NB4 (cell line): ENCODE measurements around the gene AMFR.
"Not testable (repeated sequence)": the region's sequence is repeated elsewhere in the genome, so short reads cannot be mapped to it uniquely, and the experiment has no call there.

Experiments used
- DNase-seq: peaks from one replicate; pipeline ENCODE4 v3.0.0; 2010; ENCODE audit warnings: low read depth
- H3K4me3 ChIP-seq: one replicate; pipeline ENCODE4 v1.5.1; 2011; ENCODE audit warnings: mild to moderate bottlenecking, low read depth, low read length, moderate library complexity
- CTCF ChIP-seq: IDR thresholded peaks from one replicate; pipeline ENCODE4 v1.5.1; 2012; ENCODE audit warnings: low read depth, low read length
- MAX ChIP-seq: IDR thresholded peaks from 2 replicates; pipeline ENCODE4 v1.6.1; 2011; ENCODE audit warnings: low read depth, low read length
- MYC ChIP-seq: IDR thresholded peaks from 2 replicates; pipeline ENCODE4 v1.6.1; 2011; ENCODE audit warnings: low read depth, low read length
- POLR2A ChIP-seq: IDR thresholded peaks from 2 replicates; pipeline ENCODE4 v1.6.1; 2011; ENCODE audit warnings: mild to moderate bottlenecking; ENCODE audit not compliant: insufficient read length; ENCODE audit errors: extremely low read depth

Gene AMFR

DNA sequence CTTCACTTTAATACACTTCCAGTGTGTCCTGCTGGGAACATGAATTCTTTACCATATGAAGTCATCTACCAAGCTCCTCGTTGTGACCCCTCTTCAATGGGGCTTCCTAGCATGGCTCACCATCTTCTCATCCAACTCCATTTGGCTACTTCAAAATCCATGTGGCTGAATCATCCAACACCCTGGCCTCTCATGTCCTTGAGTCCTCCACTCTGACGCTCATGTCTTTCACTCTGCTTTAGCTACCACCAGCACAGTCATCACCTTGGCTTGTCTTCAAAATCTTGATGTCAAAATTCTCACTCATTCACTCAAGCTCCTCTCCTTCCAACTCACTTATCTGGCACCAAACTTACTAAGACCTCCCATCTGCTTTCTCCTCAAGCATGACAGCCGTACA is 35.8 kb downstream of the AMFR start:
- DNase-seq = no peak
- H3K4me3 ChIP-seq = no peak overlapping the region
- TF ChIP-seq MAX = no peak
- TF ChIP-seq MYC = no peak
- TF ChIP-seq POLR2A = no peak
- TF ChIP-seq CTCF = no peak

GRCh38 chr16:56388209-56388608 is 37.1 kb downstream of the AMFR start:
- no peak overlapping the region for H3K4me3 ChIP-seq
- TF ChIP-seq MAX (no peak), MYC (no peak), POLR2A (no peak), CTCF (no peak)
- no peak for DNase-seq

- no peak for DNase-seq
- H3K4me3 ChIP-seq = no peak overlapping the region
- TF ChIP-seq MAX (no peak), CTCF (no peak), POLR2A (no peak), MYC (no peak)
These were observed 37.9 kb downstream of the AMFR start for GRCh38 chr16:56387396-56387795.

DNA sequence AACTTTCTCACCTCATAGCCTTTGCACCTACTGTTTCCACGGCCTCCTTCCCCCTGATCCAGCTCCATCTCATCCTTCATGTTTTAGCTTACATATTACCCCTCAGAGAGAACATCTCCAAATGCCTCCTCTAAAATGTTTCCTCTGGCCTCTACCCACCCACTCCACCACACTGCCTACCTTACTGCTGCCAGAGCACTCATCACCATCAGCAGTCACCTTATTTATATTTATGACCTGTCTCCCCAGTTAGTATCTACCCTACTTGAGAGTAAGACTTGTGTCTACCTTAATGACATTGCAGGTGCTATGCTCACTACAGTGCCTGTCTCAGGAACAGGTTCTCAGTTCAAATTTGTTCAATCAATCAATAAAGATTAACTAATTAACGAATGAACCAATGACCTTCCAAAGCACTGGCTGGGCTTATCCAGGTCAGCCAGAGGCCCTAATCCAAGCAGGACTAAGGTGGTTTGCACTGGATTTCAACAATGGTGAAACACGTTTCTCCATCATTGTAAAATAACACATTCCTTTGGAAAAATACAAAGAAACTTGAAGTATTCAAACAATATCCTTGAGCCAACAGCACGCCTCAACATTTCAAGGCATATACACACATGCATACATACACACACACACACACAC is 41.1 kb downstream of the AMFR start:
- no peak for DNase-seq
- TF ChIP-seq CTCF = no peak
- no peak for TF ChIP-seq POLR2A
- TF ChIP-seq MAX = no peak
- no peak for TF ChIP-seq MYC
- no peak overlapping the region for H3K4me3 ChIP-seq

- H3K4me3 ChIP-seq = no peak overlapping the region
- TF ChIP-seq MYC = no peak
- TF ChIP-seq CTCF = no peak
- TF ChIP-seq POLR2A = no peak
- no peak for TF ChIP-seq MAX
These were observed 42.4 kb downstream of the AMFR start for GRCh38 chr16:56382901-56383355.

DNA sequence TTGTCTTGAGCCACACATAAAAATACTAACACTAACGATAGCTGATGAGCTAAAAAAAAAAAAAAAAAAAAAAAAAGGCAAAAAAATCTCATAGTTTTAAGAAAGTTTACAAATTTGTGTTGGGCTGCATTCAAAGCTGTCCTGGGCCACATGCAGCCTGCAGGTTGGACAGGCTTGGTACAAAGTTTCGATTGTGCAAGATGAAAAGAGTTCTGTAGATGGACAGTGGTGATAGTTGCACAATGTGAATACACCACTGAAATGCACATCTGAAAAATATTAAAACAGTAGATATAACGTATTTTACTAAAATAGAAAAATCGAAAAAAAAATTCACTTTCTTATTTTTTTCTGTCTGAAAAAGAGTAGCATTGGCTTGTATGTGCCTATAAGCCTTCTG is 42.9 kb downstream of the AMFR start:
- H3K4me3 ChIP-seq = no peak overlapping the region
- no peak for DNase-seq
- no peak for TF ChIP-seq MYC
- TF ChIP-seq POLR2A = no peak
- TF ChIP-seq MAX = no peak
- no peak for TF ChIP-seq CTCF

More at GRCh38 chr16:56382901-56383355, 42.4 kb downstream of the AMFR start:
- no peak for DNase-seq

DNA sequence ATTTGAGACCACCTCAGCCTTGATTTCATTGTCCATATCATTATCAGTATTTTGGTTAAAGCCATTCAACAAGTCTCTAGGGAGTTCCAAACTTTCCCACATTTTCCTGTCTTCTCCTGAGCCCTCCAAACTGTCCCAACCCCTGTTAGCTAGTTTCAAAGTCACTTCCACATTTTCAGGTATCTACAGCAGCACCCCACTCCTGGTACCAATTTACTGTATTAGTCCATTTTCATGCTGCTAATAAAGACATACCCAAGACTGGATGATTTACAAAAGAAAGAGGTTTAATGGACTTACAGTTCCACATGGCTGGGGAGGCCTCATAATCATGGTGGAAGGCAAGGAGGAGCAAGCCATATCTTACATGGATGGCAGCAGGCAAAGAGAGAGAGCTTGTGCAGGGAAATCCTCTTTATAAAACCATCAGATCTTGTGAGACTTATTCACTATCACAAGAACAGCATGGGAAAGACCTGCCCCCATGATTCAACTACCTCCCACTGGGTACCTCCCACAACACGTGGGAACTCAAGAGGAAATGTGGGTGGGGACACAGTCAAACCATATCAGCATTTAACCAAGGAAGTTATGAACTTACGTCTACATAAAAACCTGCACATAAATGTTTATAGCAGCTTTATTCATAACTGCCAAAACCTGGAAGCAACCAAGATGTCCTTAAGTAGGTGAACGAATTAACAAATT is 44.4 kb downstream of the AMFR start:
- not testable (repeated sequence) for H3K4me3 ChIP-seq, DNase-seq

DNA sequence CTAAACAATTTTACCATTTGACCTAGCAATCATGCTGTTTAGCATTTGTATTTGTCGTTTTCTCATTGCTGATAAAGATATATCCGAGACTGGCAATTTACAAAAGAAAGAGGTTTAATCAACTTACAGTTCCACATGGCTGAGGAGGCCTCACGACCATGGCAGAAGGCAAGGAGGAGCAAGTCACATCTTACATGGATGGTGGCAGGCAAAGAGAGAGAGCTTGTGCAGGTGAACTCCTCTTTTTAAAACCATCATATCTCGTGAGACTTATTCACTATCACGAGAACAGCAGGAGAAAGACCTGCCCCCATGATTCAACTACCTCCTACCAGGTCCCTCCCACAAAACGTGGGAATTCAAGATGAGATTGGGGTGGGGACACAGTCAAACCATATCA is 46.3 kb downstream of the AMFR start:
- not testable (repeated sequence) for H3K4me3 ChIP-seq, DNase-seq
